HAP-1 (cell line): ENCODE measurements around the gene EYS.
"Not testable (repeated sequence)": the region's sequence is repeated elsewhere in the genome, so short reads cannot be mapped to it uniquely, and the experiment has no call there.

ENCODE experiments used
- DNase-seq, 2 experiments: peaks; one replicate each; pipeline ENCODE4 v3.0.0-alpha.2; 2016 to 2020; ENCODE audit warnings: low spot score in 2 of 2
- H3K27me3 ChIP-seq: fragments of 250-450 bp; sonication (Bioruptor Pico); 2 replicates; pipeline ENCODE4 v1.5.1; 2020; ENCODE audit warnings: low read depth, mild to moderate bottlenecking, moderate library complexity
- H3K36me3 ChIP-seq: fragments of 250-450 bp; sonication (Bioruptor Pico); replicated peaks from 2 replicates; pipeline ENCODE4 v1.5.1; 2020; ENCODE audit warnings: mild to moderate bottlenecking
- H3K4me1 ChIP-seq: fragments of 250-450 bp; sonication (Bioruptor Pico); 2 replicates; pipeline ENCODE4 v1.5.1; 2020; ENCODE audit warnings: mild to moderate bottlenecking
- H3K4me3 ChIP-seq: fragments of 250-450 bp; sonication (Bioruptor Pico); 2 replicates; pipeline ENCODE4 v1.5.1; 2020; ENCODE audit warnings: mild to moderate bottlenecking, moderate library complexity
- H3K9me3 ChIP-seq: fragments of 250-450 bp; sonication (Bioruptor Pico); 2 replicates; pipeline ENCODE4 v1.5.1; 2020; ENCODE audit warnings: mild to moderate bottlenecking, moderate library complexity
- in situ Hi-C: fragments of 300-500 bp; cut with MboI; formaldehyde crosslinking; loops from 3 replicates; pipeline ENCODE4 v1.14.3; 2020; ENCODE audit warnings: low sequenced_read_pairs, inconsistent platforms, mixed read lengths

The EYS gene

DNA sequence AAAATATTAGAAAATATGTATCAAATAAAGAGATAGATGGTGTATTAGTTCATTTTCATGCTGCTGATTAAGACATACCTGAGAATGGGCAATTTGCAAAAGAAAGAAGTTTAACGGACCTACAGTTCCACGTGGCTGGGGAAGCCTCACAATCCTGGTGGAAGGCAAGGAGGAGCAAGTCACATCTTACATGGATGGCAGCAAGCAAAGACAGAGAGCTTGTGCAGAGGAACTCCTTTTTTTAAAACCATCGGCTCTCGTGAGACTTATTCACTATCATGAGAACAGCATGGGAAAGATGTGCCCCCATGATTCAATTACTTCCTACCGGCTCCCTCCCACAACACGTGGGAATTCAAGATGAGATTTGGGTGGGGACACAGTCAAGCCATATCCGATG lies 223.4 kb downstream of the EYS start:
- in situ Hi-C loops, H3K4me3 ChIP-seq, DNase-seq, H3K27me3 ChIP-seq, H3K9me3 ChIP-seq, H3K4me1 ChIP-seq, H3K36me3 ChIP-seq: not testable (repeated sequence)

DNA sequence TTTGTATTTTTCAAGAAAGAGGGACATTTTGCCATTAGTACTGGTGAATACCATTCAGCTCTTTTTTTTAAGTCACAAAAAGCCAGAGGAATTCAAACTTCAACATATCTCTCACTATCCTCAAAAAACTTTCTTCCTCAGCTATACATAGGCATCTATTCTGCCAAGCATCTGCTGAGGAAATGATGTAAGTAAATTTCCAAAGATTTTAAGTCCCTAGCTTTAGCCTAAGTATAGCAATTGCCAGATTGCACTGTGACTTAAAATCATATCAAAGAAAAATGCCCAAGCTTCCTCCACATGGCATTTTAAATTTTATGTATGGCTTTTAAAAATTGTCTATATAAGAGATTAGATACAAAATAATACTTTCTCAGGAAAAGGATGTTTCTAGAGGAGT lies 237.4 kb downstream of the EYS start:
- in situ Hi-C loops = no loop called here

DNA sequence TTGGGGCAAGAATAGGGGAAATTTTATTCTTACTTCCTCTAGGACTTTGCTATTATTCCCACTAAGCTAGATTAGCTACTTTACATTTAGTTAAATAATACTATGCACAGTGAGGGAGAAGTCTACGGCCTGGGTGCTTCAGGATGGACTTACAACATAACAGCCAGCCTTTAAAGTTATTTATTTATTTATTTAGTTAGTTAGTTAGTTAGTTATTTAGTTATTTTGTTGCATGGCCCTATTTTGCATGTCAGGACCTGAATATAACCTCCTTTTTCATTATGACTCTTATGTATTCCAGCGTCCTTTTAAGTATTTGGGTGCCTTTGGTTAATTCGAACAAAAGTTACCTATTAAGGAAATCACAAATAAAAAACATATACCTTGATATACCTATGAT lies 238.7 kb downstream of the EYS start:
- no peak for DNase-seq
- H3K4me1 ChIP-seq = no peaks in the 10 kb centered on the region
- H3K4me3 ChIP-seq = no peak overlapping the region
- no peaks in the 10 kb centered on the region for H3K36me3 ChIP-seq
- in situ Hi-C loops = no loop called here
- no peaks in the 10 kb centered on the region for H3K27me3 ChIP-seq
- no peaks in the 10 kb centered on the region for H3K9me3 ChIP-seq

More for the DNA sequence above, 237.4 kb downstream of the EYS start:
- Histone ChIP-seq H3K27me3 (no peaks in the 10 kb centered on the region), H3K4me3 (no peak overlapping the region), H3K4me1 (no peaks in the 10 kb centered on the region), H3K36me3 (no peaks in the 10 kb centered on the region), H3K9me3 (no peaks in the 10 kb centered on the region)
- no peak for DNase-seq

DNA sequence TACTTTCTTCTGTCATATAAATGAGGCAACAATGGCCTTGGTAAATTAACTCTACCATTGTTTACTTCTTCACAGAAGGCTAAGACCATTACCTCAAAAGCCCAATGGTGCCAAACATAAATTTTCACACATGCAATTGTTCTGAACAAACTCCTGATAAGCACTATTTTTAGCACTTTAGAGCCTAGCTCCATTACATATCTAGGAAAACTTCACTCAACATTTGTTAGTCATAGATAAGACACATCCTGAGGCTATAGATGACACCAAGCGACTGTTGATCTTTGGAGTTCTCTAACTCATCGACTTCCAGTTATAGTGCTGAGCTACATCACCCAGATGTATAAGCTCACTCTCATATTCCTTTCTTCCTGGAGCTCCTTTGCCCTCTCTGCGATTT lies 245.9 kb downstream of the EYS start:
- H3K4me1 ChIP-seq = no peaks in the 10 kb centered on the region
- no peaks in the 10 kb centered on the region for H3K27me3 ChIP-seq
- H3K9me3 ChIP-seq = no peaks in the 10 kb centered on the region
- H3K36me3 ChIP-seq = no peaks in the 10 kb centered on the region
- DNase-seq = no peak
- in situ Hi-C loops = no loop called here
- H3K4me3 ChIP-seq = no peak overlapping the region

DNA sequence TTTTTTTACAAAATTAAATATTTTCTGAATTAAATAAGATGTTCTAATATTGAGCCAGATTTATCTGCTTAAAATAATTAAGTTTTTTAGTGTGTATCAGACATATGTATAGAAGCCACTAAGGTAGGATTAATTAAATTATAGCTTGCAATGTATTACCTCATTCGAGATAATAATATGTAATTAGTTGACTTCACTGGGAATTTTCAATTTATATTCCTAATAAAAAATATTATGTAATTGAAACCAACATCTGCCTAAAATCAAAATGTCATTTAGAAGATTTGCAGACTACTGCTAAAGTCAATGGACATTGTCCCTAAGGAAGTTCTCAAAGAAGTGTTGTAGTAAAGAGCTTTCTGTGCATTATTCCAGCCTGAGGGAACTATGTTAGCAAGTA lies 254.7 kb downstream of the EYS start:
- peaks cover 7% of the 10 kb centered on the region for H3K4me1 ChIP-seq
- in situ Hi-C loops = no loop called here
- no peaks in the 10 kb centered on the region for H3K9me3 ChIP-seq
- H3K4me3 ChIP-seq = no peak overlapping the region
- no peaks in the 10 kb centered on the region for H3K36me3 ChIP-seq
- no peaks in the 10 kb centered on the region for H3K27me3 ChIP-seq
- no peak for DNase-seq

DNA sequence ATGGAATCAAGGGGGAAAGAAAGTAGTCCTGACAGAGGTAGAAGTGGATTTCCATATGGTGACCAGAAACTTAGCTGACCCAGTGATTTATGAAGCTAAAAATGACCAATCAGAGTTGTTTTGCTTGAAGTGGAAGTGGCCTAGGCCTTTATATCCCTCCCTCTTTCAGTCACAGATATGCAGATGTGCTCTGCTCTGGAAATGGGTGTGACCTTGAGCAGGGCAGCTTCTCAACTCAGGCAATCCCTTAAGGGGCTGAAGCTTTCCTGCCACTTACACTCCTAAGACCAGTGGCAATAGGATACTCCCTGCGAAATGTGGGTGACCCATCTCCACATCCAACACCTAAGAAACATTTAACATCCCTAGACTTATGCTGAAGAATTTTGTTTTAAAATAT lies 256.6 kb downstream of the EYS start:
- Histone ChIP-seq H3K4me1 (peaks cover 7% of the 10 kb centered on the region), H3K36me3 (no peaks in the 10 kb centered on the region), H3K9me3 (no peaks in the 10 kb centered on the region), H3K27me3 (no peaks in the 10 kb centered on the region), H3K4me3 (no peak overlapping the region)
- in situ Hi-C loops = no loop called here
- peak; percentile 10 to 20 for DNase-seq

DNA sequence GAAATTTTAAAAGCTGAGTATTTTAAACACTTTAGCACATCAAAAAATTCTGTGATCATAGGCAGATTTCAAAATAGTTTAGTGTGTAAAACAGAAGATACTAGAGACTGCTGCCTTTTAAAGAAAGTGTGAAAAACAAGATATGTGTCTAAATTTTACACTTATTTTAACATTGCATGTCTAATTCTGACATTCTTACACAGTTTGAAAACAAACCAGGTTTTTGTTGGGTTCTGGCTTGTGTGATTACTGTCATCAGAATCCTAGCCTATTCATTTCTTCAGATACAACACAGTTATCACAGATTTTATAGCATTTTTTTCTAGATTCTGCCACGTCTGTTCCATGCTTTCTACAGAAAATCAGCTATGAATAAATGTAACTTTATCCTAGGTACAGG lies 257.1 kb downstream of the EYS start:
- in situ Hi-C loops = no loop called here
- no peaks in the 10 kb centered on the region for H3K9me3 ChIP-seq
- DNase-seq = no peak

DNA sequence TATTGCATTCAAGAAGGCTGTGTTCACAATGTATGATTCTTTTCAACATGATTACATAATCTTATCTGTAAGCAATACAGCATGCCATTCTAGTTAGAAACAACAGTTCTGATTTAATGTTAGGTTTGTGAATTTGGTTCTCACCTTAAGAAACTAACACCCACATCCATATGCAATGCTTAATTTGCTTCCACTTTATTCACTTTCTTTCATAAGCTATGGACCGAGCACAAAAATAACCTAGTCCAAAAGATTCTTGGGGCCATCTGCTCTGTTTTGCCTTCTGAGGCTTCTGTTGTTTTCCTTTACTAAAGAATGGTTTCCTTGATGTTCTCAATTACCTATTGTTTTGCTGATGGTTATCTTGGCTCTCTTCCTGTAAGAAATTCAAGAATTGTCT lies 258.2 kb downstream of the EYS start:
- H3K9me3 ChIP-seq = no peaks in the 10 kb centered on the region
- H3K4me3 ChIP-seq = no peak overlapping the region
- in situ Hi-C loops = no loop called here
- no peak for DNase-seq
- peaks cover 7% of the 10 kb centered on the region for H3K4me1 ChIP-seq
- H3K27me3 ChIP-seq = no peaks in the 10 kb centered on the region
- no peaks in the 10 kb centered on the region for H3K36me3 ChIP-seq

More for the DNA sequence above, 257.1 kb downstream of the EYS start:
- peaks cover 7% of the 10 kb centered on the region for H3K4me1 ChIP-seq
- H3K36me3 ChIP-seq = no peaks in the 10 kb centered on the region
- H3K4me3 ChIP-seq = no peak overlapping the region
- H3K27me3 ChIP-seq = no peaks in the 10 kb centered on the region

DNA sequence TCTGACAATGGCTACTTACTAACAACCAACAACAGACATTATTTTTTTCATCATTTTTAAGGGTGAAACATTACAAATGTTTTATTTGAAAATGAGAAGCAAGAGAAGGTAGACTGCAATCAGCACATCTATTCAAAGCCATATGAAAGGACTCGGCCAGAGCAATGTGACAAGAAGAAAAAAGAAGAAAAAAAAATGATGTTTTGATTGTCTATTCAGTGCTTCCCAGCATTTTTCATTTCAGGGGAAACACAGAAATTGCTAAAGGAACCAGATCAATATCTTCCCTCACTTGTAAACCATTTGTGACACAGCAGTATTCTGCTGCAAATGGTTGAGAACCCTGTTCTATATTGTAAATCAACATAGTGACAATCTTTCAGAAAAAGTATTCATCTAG lies 270.7 kb downstream of the EYS start:
- in situ Hi-C loops = no loop called here
- no peaks in the 10 kb centered on the region for H3K4me1 ChIP-seq
- H3K9me3 ChIP-seq = no peaks in the 10 kb centered on the region
- no peaks in the 10 kb centered on the region for H3K36me3 ChIP-seq
- DNase-seq = no peak
- no peak overlapping the region for H3K4me3 ChIP-seq
- H3K27me3 ChIP-seq = no peaks in the 10 kb centered on the region

DNA sequence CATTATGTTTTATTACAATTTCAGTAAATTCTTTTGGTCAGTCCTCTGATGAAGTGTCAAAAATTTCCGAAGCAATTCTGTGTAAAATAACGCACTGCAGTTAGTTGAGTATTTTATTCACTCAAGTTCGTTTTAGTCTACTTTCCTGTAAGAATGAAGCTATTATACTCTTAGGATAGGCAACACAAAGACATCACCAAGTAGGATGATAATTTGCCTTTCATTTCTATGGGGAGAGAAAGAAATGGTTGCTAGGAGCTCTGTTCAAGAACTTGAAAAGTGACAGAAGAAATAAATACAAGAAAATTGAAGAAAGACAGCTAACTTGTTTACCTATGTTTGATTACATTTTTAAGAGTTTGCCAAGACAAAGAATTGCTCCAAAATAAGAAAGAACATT lies 290.4 kb downstream of the EYS start:
- H3K4me1 ChIP-seq = peaks cover 21% of the 10 kb centered on the region
- H3K9me3 ChIP-seq = no peaks in the 10 kb centered on the region
- no peak overlapping the region for H3K4me3 ChIP-seq
- no peaks in the 10 kb centered on the region for H3K27me3 ChIP-seq
- in situ Hi-C loops = no loop called here
- DNase-seq = peak in 1 of 2 experiments; percentile 68
- H3K36me3 ChIP-seq = no peaks in the 10 kb centered on the region

DNA sequence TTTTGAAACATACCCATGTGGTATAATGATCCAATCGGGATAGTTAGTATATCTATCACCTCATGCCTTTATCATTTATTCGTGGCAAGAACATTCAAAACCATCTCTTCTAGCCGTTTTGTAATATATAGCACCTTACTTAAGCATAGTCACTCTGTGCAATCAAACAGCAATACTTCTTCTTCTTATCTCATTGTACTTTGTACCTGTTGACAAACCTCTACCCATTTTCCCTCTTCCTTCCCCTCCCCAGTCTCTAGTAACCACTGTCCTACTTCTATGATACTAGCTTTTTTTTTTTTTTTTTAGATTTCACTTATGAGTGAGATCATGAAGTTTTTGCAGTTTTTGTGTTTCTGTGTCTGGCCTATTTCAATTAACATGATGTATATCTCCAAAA lies 296.7 kb downstream of the EYS start:
- H3K36me3 ChIP-seq = no peaks in the 10 kb centered on the region
- in situ Hi-C loops = no loop called here
- no peaks in the 10 kb centered on the region for H3K9me3 ChIP-seq
- no peak for DNase-seq
- H3K27me3 ChIP-seq = no peaks in the 10 kb centered on the region
- no peak overlapping the region for H3K4me3 ChIP-seq
- 0 out of 2 replicates have a peak, but pooled peaks cover 2% of the 10 kb centered on the region for H3K4me1 ChIP-seq

DNA sequence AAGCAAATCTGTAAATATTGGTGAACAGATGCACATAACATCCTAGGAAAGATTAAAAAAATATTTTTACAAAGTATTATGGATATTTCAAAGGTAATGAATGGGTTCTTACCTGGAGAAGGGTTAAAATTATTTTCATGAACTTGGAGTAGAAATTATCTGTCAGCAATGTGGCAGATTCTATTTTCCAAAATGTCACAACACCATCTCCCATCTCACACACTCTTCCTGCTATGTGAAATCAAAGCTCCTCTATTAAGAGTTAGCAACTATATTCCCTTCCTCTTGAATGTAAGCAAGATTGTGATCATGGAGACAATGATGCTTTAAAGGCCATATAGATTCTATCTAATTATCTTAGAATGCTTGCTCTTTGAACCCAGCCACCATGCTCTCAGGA lies 304.5 kb downstream of the EYS start:
- no peaks in the 10 kb centered on the region for H3K27me3 ChIP-seq
- no peak for DNase-seq
- H3K36me3 ChIP-seq = no peaks in the 10 kb centered on the region
- in situ Hi-C loops = no loop called here
- no peaks in the 10 kb centered on the region for H3K9me3 ChIP-seq
- no peak overlapping the region for H3K4me3 ChIP-seq
- peaks cover 15% of the 10 kb centered on the region for H3K4me1 ChIP-seq

DNA sequence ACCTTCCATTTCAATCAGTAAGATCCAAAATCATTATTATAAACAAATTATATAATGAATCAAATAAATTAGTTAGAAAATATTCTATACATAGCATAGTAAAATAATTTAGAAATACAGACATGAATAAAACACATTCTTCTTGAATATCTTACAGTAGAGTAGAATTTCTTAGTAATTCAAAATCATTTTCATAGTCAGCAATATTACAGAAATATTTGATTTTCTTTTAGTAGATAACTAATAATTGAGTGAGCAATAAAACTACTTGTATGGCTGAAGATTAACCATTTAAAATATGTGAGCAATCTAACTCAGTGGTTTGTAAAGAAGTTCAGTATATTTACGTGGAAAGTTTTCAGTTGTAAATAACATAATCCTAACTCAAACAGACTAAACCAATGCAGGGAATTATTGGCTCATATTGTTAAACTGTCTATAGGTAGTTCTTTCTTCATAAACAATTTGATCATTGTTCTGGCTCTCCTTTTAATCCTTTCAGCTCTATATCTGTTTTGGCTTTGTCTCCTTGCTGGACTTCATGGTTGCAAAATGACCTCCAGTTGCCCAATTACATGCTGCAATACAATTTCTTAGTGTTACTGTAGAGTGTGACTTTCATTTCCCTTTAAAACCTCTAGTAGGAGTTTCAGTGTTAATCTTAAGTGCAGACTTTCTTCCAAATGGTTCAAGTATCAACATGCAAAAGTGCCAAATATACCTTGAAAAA lies 307.5 kb downstream of the EYS start:
- no peaks in the 10 kb centered on the region for H3K36me3 ChIP-seq
- no peaks in the 10 kb centered on the region for H3K9me3 ChIP-seq
- no peak overlapping the region for H3K4me3 ChIP-seq
- in situ Hi-C loops = no loop called here
- DNase-seq = peak; percentile 8 to 80
- no peaks in the 10 kb centered on the region for H3K27me3 ChIP-seq
- H3K4me1 ChIP-seq = peaks cover 15% of the 10 kb centered on the region

DNA sequence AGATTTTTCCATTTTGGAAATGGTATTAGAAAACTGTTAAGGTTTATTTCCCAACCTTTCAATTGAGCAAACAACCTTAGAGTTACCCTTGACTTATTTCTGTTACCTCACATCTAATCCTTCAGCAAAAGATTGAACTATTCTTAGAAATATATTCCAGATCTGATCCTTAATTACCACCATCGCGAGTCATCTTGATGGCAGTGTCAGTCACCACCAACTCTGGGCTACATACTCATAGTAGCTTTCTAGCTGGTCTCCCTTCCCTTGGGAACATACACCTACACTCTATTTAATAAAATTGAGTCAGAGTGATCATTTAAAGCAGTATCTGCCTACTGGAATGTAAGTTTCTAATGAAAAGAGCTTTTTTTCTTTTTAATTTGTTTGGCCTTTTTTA lies 308.2 kb downstream of the EYS start:
- in situ Hi-C loops = no loop called here
- DNase-seq = no peak

DNA sequence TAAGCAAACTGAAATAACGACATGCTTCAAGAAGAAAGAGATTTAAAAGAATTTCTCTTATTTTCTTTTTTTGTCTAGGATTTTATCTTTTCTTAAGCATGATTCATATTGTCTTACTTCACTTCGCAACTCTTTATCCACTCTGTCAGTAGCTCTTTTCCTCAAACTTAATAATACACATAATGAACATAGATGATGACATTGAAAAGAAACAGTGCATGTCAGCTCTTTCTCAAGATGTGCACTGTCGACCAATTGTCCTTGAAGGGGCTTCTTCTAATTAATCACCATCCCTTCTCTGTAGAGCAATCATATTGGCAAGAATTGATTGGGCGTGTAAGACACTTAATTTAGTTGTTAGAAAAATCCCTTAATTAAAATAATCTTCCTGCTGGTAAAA lies 356.5 kb downstream of the EYS start:
- DNase-seq = no peak
- Histone ChIP-seq H3K4me3 (no peak overlapping the region), H3K36me3 (no peaks in the 10 kb centered on the region), H3K4me1 (no peaks in the 10 kb centered on the region), H3K27me3 (no peaks in the 10 kb centered on the region), H3K9me3 (no peaks in the 10 kb centered on the region)
- in situ Hi-C loops = no loop called here

More for the DNA sequence above, 308.2 kb downstream of the EYS start:
- Histone ChIP-seq H3K9me3 (no peaks in the 10 kb centered on the region), H3K4me3 (no peak overlapping the region), H3K27me3 (no peaks in the 10 kb centered on the region), H3K36me3 (no peaks in the 10 kb centered on the region), H3K4me1 (peaks cover 15% of the 10 kb centered on the region)
